Midbrain (tissue), 1 donor: ENCODE results near the gene GMEB2.
"Not testable (repeated sequence)": the region's sequence is repeated elsewhere in the genome, so short reads cannot be mapped to it uniquely, and the experiment has no call there.

Experiments used
- DNase-seq: peaks from one replicate; lab custom pipeline; 2025; lab: John Stamatoyannopoulos, UW

The GMEB2 gene

GRCh38 chr20:63657260-63657936, 30.5 kb upstream of the GMEB2 start:
- no peak for DNase-seq

GRCh38 chr20:63656451-63656850, 29.6 kb upstream of the GMEB2 start:
- DNase-seq = no peak

DNA sequence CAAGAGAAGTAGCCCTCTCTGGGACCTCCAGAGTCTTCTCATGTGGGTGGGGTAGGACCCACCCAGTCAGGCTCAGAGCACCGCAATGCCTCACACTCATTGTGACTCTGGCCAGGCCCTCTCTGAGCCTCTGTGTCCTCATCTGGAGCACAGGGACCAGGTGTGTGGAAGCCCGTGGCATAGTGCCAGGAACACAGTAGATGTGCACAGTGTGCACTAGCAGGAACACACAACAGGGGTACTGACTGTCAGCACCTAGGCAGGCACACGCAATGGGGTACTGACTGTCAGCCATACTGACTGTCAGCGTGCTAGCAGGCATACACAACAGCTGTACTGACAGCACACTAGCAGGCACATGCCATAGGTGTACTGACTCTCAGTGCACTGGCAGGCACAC, 28.3 kb upstream of the GMEB2 start:
- no peak for DNase-seq

- DNase-seq = no peak
Measured at GRCh38 chr20:63653974-63654668, 27.2 kb upstream of the GMEB2 start.

DNA sequence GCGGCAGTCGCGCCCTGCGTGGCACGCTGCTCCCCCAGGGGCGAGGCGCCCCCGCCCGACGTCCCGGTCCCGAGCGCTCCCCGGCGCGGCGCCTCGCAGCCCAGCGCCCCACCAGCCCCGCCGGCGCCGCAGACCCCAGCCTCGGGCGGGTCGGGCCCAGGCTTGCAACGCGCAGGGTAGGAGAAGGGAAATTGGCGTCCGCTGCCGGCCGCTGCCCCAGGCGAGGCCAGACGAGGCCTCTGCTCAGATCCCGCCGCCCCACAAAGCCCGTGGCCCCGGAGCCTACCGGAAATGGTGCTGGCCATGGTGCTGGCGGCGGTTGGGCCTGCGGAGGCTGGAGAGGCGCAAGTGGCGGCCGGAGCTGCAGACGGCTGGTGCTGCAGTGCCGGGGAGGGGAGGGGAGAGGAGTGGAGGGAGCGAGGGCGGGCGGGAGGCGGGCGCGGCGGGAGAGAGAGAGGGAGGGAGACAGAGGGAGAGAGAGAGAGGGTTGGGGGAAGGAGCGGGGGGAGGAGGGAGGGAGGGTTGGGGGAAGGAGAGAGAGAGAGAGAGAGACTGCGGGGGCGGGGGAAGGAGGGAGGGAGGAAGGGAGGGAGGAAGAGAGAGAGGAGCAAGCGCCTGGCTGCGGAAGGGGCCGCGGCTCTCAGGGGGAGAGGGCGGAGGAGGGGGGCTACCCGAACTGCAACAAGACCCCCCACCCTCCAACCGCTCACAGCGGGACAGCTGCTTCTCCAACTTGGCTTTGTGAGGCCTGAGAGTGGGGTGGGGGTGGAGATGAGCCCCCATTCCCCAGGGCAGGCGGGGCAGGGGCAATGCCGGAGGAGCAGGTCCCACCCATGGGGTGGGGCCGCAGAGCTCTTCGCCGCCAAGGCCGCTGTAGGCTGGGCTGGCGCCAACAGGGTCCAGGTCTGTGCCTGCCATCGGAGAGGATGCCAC, 26.4 kb upstream of the GMEB2 start, which contains the start of gene STMN3:
STMN3 (minus strand) TSS at position 384 of the 933 bp plus-strand sequence; CDS start at position 305, 79 bp downstream.
- DNase-seq = peak; percentile 85

- DNase-seq = no peak
Measured at GRCh38 chr20:63652192-63652980, 25.5 kb upstream of the GMEB2 start.

DNA sequence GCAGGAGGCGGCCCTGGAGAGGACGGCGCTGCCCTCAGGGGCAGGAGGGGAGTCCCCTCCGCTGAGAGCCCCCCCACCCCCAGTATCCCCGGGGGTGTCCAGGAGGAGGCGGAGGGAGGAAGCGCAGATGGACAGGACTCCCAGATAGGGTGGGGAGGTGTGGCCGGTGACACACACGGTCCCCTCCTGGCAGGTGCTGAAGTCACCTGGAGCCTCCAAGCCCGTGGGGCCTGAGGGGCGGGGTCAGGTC, 25.0 kb upstream of the GMEB2 start:
- DNase-seq = no peak

DNA sequence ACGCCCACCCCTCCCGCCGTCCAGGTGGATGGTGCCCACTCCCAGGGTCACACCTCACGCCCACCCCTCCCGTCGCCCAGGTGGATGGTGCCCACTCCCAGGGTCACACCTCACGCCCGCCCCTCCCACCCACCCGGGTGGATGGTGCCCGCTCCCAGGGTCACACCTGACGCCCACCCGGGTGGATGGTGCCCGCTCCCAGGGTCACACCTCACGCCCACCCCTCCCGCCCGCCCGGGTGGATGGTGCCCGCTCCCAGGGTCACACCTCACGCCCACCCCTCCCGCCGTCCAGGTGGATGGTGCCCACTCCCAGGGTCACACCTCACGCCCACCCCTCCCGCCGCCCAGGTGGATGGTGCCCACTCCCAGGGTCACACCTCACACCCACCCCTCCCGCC, 23.6 kb upstream of the GMEB2 start:
- not testable (repeated sequence) for DNase-seq

DNA sequence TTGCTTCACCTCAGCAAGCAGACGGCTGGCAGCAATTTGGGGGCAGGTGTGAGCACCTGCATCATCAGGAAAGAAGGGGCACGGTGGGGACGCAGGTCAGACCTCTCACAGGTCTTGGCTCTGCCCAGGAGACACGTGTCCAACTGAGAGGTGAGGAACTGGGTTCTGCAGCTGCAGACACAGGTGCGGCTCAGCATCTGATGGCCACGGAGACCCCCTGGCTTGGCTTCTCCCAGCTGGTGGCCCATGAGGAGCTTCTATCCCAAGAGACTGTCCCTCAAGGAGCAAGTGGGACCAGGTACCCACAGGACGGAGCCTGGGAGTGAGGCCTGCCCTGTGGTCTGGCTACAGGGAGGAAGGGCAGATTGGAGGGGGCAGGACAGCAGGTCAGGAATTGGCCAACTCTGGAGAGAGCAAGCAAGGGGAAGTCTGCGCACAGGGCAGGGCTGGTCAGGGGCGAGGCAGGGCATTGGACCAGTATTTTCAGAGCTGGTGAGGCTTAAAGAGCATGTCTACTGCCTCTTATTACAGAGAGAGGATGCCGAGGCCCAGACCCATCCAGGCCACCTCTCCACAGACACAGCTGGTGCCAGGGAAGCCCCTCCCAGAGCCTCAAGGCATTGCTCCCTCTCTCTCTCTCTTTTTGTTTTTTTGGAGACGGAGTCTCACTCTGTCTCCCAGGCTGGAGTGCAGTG, 22.1 kb upstream of the GMEB2 start:
- no peak for DNase-seq

DNA sequence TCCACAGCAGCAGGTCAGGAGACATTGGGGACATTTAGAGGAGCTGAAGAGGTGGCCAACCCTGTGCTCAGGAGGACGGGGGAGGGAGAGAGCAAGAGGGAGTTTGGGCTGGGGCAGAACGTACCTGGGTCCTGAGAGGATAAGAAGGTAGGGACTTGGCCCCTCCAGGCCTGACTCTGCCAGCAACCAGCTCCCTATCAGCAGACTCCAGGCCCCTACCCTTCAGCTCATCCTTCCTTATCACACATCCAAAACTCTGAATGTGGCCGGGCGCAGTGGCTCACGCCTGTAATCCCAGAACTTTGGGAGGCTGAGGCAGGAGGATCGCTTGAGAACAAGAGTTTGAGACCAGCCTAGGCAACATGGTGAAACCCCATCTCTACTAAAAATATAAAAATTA, 21.3 kb upstream of the GMEB2 start:
- DNase-seq = no peak

DNA sequence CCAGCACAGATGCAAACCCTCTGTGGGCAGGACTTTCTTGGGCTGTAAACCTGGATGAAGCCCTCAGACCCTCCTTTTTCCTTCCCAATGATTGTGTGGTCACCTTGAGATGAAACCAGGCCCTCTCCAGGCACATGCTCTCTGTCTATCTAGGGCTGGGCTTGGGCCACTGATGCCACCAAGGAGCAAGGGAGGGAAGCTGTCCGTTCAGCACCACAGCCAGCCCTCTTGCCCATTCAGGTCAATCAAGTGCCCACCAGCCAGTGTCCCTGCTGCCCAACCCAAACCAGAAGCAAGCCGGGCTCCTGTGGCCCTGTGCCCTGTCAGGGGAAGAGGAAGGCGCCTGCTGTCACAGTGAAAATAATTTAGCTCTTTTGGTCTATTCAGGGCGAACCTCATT, 18.3 kb upstream of the GMEB2 start:
- DNase-seq = no peak

DNA sequence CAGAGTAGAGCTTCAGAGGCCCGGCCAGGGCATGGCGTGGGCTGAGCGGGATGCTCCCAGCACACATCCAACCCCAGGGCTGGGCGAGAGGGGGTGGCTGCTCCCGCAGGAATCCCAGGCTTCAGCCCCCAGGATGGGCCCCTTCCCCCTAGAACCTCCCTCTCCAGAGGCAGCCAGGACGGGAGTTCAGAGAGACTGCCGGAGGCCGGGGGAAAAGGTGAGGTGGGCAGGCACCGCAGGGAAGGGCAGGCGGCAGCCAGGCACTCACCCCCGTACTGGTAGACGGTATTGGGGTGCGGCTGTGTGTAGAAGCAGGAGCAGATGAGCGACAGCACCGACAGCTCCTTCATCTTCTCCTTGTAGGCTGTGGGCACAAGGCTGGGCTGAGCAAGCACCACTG, 17.0 kb upstream of the GMEB2 start:
- no peak for DNase-seq

DNA sequence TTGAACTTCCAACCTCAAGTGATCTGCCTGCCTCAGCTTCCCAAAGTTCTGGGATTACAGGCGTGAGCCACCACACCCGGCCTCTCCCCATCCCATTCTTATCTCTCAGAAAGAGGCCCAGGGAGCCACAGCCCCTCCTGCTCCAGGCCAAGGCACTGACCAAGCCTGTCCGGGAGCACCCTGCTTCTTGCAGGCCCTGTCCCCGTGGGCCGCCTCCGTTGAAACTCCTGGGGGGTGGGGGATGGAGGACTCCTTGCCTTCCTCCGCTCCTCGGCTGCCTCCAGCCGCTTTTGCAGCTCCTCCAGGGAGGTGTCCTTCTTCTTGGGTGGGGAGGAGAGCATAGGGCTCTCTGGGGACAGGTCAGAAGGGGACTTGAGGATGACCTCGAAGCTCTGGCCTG, 16.6 kb upstream of the GMEB2 start:
- DNase-seq = no peak

- DNase-seq = no peak
Measured at GRCh38 chr20:63642527-63643247, 15.8 kb upstream of the GMEB2 start.

GRCh38 chr20:63641792-63642523, 15.1 kb upstream of the GMEB2 start:
- peak; percentile 77 for DNase-seq

GRCh38 chr20:63641146-63641791, 14.4 kb upstream of the GMEB2 start:
- no peak for DNase-seq

DNA sequence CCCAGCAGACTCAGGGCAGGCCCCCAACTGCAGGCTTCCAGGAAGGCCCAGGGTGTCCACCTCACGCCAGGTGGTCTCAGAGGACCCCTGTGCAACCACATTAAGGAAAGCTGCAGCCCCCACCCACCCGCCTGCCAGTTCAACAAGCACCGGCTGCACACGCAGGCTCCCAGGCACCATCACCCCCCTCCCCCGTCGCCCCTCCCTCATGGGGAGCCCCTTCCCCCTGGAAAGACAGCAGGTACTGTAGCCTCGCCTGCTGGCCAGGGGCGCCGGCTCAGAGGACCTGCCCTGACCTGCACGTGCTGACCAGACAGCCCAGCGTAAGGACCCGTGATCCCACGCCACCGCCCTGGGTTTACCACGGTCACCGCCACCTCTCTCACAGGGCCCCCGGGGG, 13.8 kb upstream of the GMEB2 start:
- DNase-seq = not testable (repeated sequence)

GRCh38 chr20:63640086-63640485, 13.2 kb upstream of the GMEB2 start:
- no peak for DNase-seq
